ENCODE measurements around the gene GRK6. TPM values are rescaled to one million over a fixed set of nuclear protein-coding genes. Genes with fewer than 3 reads are reported as not detected.

GRK6 gene
- polyA plus RNA-seq, 1 donor from 2014 or later: 22.6 TPM

- H3K27ac ChIP-seq (ENCODE audit: low read length): no peak overlapping the region
- no peaks in the 10 kb centered on the region for H4K20me1 ChIP-seq (ENCODE audit: insufficient read depth)
- no peak overlapping the region for H2AFZ ChIP-seq (ENCODE audit: low read depth, low read length)
- H3K4me3 ChIP-seq (ENCODE audit: low read length): no peak overlapping the region
- H3K9me2 ChIP-seq (ENCODE audit: insufficient read depth, low read length): no peaks in the 10 kb centered on the region
- H3K27me3 ChIP-seq (ENCODE audit: insufficient read depth, low read depth, low read length): no peaks in the 10 kb centered on the region
- H3K4me2 ChIP-seq (ENCODE audit: low read length): no peak overlapping the region
- no peaks in the 10 kb centered on the region for H3F3A ChIP-seq (ENCODE audit: insufficient read depth, low read length, poor library complexity, severe bottlenecking)
- no peaks in the 10 kb centered on the region for H3K79me2 ChIP-seq (replicated peaks; ENCODE audit: insufficient read depth, low read length)
- TF ChIP-seq, protein P1, sequence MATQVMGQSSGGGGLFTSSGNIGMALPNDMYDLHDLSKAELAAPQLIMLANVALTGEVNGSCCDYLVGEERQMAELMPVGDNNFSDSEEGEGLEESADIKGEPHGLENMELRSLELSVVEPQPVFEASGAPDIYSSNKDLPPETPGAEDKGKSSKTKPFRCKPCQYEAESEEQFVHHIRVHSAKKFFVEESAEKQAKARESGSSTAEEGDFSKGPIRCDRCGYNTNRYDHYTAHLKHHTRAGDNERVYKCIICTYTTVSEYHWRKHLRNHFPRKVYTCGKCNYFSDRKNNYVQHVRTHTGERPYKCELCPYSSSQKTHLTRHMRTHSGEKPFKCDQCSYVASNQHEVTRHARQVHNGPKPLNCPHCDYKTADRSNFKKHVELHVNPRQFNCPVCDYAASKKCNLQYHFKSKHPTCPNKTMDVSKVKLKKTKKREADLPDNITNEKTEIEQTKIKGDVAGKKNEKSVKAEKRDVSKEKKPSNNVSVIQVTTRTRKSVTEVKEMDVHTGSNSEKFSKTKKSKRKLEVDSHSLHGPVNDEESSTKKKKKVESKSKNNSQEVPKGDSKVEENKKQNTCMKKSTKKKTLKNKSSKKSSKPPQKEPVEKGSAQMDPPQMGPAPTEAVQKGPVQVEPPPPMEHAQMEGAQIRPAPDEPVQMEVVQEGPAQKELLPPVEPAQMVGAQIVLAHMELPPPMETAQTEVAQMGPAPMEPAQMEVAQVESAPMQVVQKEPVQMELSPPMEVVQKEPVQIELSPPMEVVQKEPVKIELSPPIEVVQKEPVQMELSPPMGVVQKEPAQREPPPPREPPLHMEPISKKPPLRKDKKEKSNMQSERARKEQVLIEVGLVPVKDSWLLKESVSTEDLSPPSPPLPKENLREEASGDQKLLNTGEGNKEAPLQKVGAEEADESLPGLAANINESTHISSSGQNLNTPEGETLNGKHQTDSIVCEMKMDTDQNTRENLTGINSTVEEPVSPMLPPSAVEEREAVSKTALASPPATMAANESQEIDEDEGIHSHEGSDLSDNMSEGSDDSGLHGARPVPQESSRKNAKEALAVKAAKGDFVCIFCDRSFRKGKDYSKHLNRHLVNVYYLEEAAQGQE (IDR thresholded peaks at IDR 0.05; ENCODE audit: borderline replicate concordance): no peak
- TF ChIP-seq TAF1 (IDR thresholded peaks at IDR 0.05; ENCODE audit: low read depth): no peak
- no peak for TF ChIP-seq RAD21 (conservative IDR thresholded peaks at IDR 0.05)
- TF ChIP-seq POLR2AphosphoS5 (IDR thresholded peaks at IDR 0.05): no peak
- no peak for TF ChIP-seq MXI1 (conservative IDR thresholded peaks at IDR 0.05; ENCODE audit: poor library complexity, severe bottlenecking)
- TF ChIP-seq EZH2 (IDR thresholded peaks at IDR 0.05; ENCODE audit: borderline replicate concordance, insufficient read depth, low read length, poor library complexity, severe bottlenecking): no peak
- TF ChIP-seq SMC3 (conservative IDR thresholded peaks at IDR 0.05; ENCODE audit: poor library complexity): no peak
- TF ChIP-seq, protein P2, sequence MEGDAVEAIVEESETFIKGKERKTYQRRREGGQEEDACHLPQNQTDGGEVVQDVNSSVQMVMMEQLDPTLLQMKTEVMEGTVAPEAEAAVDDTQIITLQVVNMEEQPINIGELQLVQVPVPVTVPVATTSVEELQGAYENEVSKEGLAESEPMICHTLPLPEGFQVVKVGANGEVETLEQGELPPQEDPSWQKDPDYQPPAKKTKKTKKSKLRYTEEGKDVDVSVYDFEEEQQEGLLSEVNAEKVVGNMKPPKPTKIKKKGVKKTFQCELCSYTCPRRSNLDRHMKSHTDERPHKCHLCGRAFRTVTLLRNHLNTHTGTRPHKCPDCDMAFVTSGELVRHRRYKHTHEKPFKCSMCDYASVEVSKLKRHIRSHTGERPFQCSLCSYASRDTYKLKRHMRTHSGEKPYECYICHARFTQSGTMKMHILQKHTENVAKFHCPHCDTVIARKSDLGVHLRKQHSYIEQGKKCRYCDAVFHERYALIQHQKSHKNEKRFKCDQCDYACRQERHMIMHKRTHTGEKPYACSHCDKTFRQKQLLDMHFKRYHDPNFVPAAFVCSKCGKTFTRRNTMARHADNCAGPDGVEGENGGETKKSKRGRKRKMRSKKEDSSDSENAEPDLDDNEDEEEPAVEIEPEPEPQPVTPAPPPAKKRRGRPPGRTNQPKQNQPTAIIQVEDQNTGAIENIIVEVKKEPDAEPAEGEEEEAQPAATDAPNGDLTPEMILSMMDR (IDR thresholded peaks at IDR 0.05; ENCODE audit: poor library complexity, severe bottlenecking): no peak
- TF ChIP-seq EP300 (conservative IDR thresholded peaks at IDR 0.05; ENCODE audit: poor library complexity, severe bottlenecking): no peak
- no peaks in the 10 kb centered on the region for H3K9me3 ChIP-seq (ENCODE audit: low read length)
- H3K9ac ChIP-seq (ENCODE audit: low read length): no peak overlapping the region
- no peaks in the 10 kb centered on the region for H3K36me3 ChIP-seq (ENCODE audit: insufficient read depth, low read length)
Measured at GRCh38 chr5:177388521-177389052, 37.9 kb upstream of the GRK6 start.

DNA sequence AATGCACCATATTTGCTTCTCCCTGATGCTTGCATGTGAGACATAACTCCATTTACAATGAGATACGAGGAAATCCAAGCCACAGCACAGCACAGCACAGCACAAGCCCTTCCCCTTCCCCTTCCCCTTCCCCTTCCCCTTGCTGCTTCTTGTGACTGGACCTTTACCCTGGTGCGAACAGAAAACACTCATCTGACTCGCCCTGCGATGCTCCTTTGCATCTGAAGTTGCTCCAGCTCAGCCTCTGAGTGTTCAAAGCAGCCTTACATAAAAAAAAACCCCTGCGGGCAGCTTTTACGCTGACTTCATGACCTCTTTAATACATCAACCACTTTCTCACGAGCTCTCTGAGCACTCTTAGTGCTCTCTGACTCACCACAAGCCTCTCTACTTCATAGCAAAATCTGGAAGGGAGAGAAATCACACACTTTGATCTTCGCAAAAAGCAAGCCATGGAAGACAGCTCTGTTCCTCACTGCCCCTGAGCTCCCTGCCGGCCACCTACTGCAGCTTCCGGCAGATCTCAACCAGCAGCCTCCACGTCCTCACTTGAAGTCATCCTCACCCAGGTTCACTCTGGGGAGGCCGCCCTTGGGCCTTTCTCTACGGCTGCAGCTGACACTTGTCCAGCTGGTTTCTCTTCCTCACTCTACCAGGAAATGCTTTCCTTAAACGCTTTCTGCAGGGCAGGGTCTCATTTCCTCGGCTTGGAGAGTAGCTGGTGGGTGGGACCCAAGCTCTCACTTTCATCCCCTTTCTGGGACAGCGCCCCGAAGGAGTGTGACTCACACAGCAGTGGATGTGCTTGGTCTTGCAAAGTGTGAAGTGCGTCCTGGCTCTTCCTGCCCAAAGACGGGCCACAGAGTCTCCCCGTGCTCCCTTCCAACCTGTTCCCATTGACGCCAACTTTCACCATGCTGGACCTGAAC, 37.0 kb upstream of the GRK6 start:
- no peak overlapping the region for H3K4me3 ChIP-seq (ENCODE audit: low read length)
- no peaks in the 10 kb centered on the region for H3K9me2 ChIP-seq (ENCODE audit: insufficient read depth, low read length)
- no peaks in the 10 kb centered on the region for H3K79me2 ChIP-seq (replicated peaks; ENCODE audit: insufficient read depth, low read length)
- no peak overlapping the region for H2AFZ ChIP-seq (ENCODE audit: low read depth, low read length)
- no peak overlapping the region for H3K9ac ChIP-seq (ENCODE audit: low read length)
- no peaks in the 10 kb centered on the region for H3F3A ChIP-seq (ENCODE audit: insufficient read depth, low read length, poor library complexity, severe bottlenecking)
- H3K27ac ChIP-seq (ENCODE audit: low read length): no peak overlapping the region
- no peaks in the 10 kb centered on the region for H3K9me3 ChIP-seq (ENCODE audit: low read length)
- no peaks in the 10 kb centered on the region for H3K36me3 ChIP-seq (ENCODE audit: insufficient read depth, low read length)
- H4K20me1 ChIP-seq (ENCODE audit: insufficient read depth): no peaks in the 10 kb centered on the region
- TF ChIP-seq EZH2 (IDR thresholded peaks at IDR 0.05; ENCODE audit: borderline replicate concordance, insufficient read depth, low read length, poor library complexity, severe bottlenecking) (no peak), SMC3 (conservative IDR thresholded peaks at IDR 0.05; ENCODE audit: poor library complexity) (no peak), EP300 (conservative IDR thresholded peaks at IDR 0.05; ENCODE audit: poor library complexity, severe bottlenecking) (no peak), MXI1 (conservative IDR thresholded peaks at IDR 0.05; ENCODE audit: poor library complexity, severe bottlenecking) (no peak), RAD21 (conservative IDR thresholded peaks at IDR 0.05) (no peak), POLR2AphosphoS5 (IDR thresholded peaks at IDR 0.05) (no peak), TAF1 (IDR thresholded peaks at IDR 0.05; ENCODE audit: low read depth) (no peak)
- TF ChIP-seq, protein P1 (IDR thresholded peaks at IDR 0.05; ENCODE audit: borderline replicate concordance): no peak
- TF ChIP-seq, protein P2 (IDR thresholded peaks at IDR 0.05; ENCODE audit: poor library complexity, severe bottlenecking): no peak
- no peak overlapping the region for H3K4me2 ChIP-seq (ENCODE audit: low read length)
- no peaks in the 10 kb centered on the region for H3K27me3 ChIP-seq (ENCODE audit: insufficient read depth, low read depth, low read length)

All from neural cell (in vitro differentiated cells).